ENCODE results near the gene NTRK2. TPM values are rescaled to one million over a fixed set of nuclear protein-coding genes. Genes with fewer than 3 reads are reported as not detected.
A peak's percentile ranks its signal among the peaks of the same experiment; 100 is the strongest.

The NTRK2 gene
- total RNA-seq, 4 donors from 2014 or later = 2.9 to 15.9 (median 8.4) TPM

DNA sequence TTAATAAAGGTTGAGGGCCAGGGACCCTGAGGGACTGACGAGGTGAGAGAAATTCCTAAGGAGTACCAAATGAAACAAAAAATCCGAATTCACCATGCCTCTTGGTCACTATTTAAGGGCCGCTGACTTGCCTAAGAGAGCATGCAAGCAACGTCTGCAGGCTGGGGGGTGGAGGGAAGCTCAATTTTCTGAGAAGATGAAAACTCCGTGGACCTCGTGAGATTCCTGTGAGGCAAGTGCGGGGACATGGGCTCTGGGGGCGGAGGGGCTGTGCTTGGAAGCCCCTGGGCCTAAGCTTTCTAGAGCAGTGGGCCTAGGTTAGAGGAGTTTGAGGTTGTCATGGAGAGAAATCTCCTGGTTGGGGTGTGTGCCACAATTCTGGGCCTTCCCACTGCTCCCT, 27.5 kb downstream of the NTRK2 start:
- Histone ChIP-seq H3K27ac (no peak overlapping the region), H3K27me3 (no peaks in the 10 kb centered on the region), H3K9me3 (no peaks in the 10 kb centered on the region), H3K4me1 (no peaks in the 10 kb centered on the region), H3K36me3 (no peaks in the 10 kb centered on the region), H3K4me3 (no peak overlapping the region)
- DNase-seq = no peak
- TF ChIP-seq CTCF (IDR thresholded peaks at IDR 0.05) = no peak
- TF ChIP-seq POLR2A (IDR thresholded peaks at IDR 0.05) = no peak
- intact Hi-C loops (cut with DNase I) = loop anchor here (10.0 kb wide), 1 partner anchor 258 kb away; no protein-coding TSS in a partner anchor
- 83 to 86% methylated on average over 6 to 7 of the region's 8 CpGs for WGBS, 2 donors

DNA sequence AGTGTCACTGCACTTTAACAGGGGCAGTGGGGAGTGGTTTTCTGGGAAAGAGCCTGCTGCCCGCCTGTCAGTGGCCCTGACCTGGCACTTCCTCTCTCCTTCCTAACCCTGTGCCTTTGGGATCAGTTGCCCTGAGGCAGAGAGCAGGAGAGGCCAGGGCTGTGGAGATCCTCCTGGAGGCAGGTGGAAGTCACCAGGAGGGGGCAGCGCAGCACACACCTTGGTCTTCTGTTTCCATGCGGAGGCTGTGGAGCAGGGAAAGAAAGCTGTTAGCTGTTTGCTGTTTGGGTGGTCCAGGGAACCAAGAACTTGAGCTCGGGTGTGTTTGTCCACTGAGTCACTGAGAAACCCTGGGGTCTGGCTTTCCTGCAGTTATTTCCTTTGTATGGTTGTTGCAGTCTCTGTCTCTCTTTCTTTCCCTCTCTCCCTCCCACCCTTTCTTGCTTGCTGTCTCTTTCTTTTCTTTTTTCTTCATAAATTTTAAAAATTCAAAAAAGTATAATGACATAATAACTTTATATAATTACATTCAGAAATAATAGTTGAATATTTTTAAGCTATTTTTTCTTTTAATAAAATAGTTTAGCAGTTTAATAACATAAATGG, 28.1 kb downstream of the NTRK2 start:
- no peaks in the 10 kb centered on the region for H3K4me1 ChIP-seq
- TF ChIP-seq CTCF (IDR thresholded peaks at IDR 0.05) (peak in 5 of 6 experiments; percentile 63 to 81 (median 66)), POLR2A (IDR thresholded peaks at IDR 0.05) (no peak)
- no peak overlapping the region for H3K27ac ChIP-seq
- no peaks in the 10 kb centered on the region for H3K9me3 ChIP-seq
- no peak for DNase-seq
- H3K36me3 ChIP-seq = no peaks in the 10 kb centered on the region
- H3K27me3 ChIP-seq = no peaks in the 10 kb centered on the region
- intact Hi-C loops (cut with DNase I) = loop anchor here (10.0 kb wide), 1 partner anchor 257 kb away; no protein-coding TSS in a partner anchor
- H3K4me3 ChIP-seq = no peak overlapping the region
- 20 to 38% methylated on average over 3 to 4 of the region's 4 CpGs for WGBS, 2 donors

GRCh38 chr9:84698323-84698722, 28.8 kb downstream of the NTRK2 start:
- TF ChIP-seq POLR2A (IDR thresholded peaks at IDR 0.05) = no peak
- no peak for TF ChIP-seq CTCF (IDR thresholded peaks at IDR 0.05)
- intact Hi-C loops (cut with DNase I) = loop anchor here (10.0 kb wide), 1 partner anchor 256 kb away; no protein-coding TSS in a partner anchor
- DNase-seq = no peak
- Histone ChIP-seq H3K36me3 (no peaks in the 10 kb centered on the region), H3K9me3 (no peaks in the 10 kb centered on the region), H3K4me1 (no peaks in the 10 kb centered on the region), H3K4me3 (no peak overlapping the region), H3K27me3 (no peaks in the 10 kb centered on the region), H3K27ac (no peak overlapping the region)
- 87 to 88% methylated on average over 2 of the region's 2 CpGs for WGBS, 2 donors

- no peaks in the 10 kb centered on the region for H3K36me3 ChIP-seq
Observed at GRCh38 chr9:84699984-84700383, 30.5 kb downstream of the NTRK2 start.

More at GRCh38 chr9:84699984-84700383, 30.5 kb downstream of the NTRK2 start:
- Histone ChIP-seq H3K4me1 (no peaks in the 10 kb centered on the region), H3K27ac (no peak overlapping the region), H3K4me3 (no peak overlapping the region), H3K9me3 (no peaks in the 10 kb centered on the region), H3K27me3 (no peaks in the 10 kb centered on the region)
- intact Hi-C loops (cut with DNase I) = loop anchor here (10.0 kb wide), 1 partner anchor 255 kb away; no protein-coding TSS in a partner anchor
- 71 to 76% methylated on average over 1 of the region's 1 CpG for WGBS, 2 donors
- no peak for TF ChIP-seq POLR2A (IDR thresholded peaks at IDR 0.05)
- TF ChIP-seq CTCF (IDR thresholded peaks at IDR 0.05) = no peak
- no peak for DNase-seq
